HFFc6 (cell line): ENCODE results near the gene CFAP77. TPM values are rescaled to one million over a fixed set of nuclear protein-coding genes. Genes with fewer than 3 reads are reported as not detected.

ENCODE experiments used
- DNase-seq: peaks from one replicate; pipeline ENCODE4 v3.0.0-alpha.2; 2018
- H3K27ac Mint-ChIP-seq: 2 replicates; pipeline ENCODE4 v1.8.0; 2020; ENCODE audit warnings: mild to moderate bottlenecking, mixed read lengths
- H3K27me3 Mint-ChIP-seq: 2 replicates; pipeline ENCODE4 v1.8.0; 2021; ENCODE audit warnings: mild to moderate bottlenecking, moderate library complexity, mixed read lengths; ENCODE audit not compliant: insufficient read depth
- H3K36me3 Mint-ChIP-seq: 2 replicates; pipeline ENCODE4 v1.8.0; 2021; ENCODE audit warnings: low read depth, mixed read lengths
- H3K4me1 Mint-ChIP-seq: 2 replicates; pipeline ENCODE4 v1.8.0; 2020; ENCODE audit warnings: low read depth, mixed read lengths
- H3K4me3 Mint-ChIP-seq: 2 replicates; pipeline ENCODE4 v1.8.0; 2020; ENCODE audit warnings: mild to moderate bottlenecking, moderate library complexity, mixed read lengths
- H3K9me3 Mint-ChIP-seq: 2 replicates; pipeline ENCODE4 v1.8.0; 2020; ENCODE audit warnings: mild to moderate bottlenecking, mixed read lengths
- CTCF ChIP-seq: fragments of 200-600 bp; sonication (generic); IDR thresholded peaks from 2 replicates; pipeline ENCODE4 v1.5.0; 2021; ENCODE audit warnings: antibody characterized with exemption, mild to moderate bottlenecking
- total RNA-seq, 6 experiments: library from RNA; stranded (reverse); fragmentation: NEBNext Ultra II Directional; extraction: Animal tissue kit (Norgen Biotek cat#: 25700); gene quantifications; 2 replicates in 1 of 6; 3 replicates in 5 of 6; pipeline ENCODE4 v1.2.3, GENCODE V29; 2021

Gene CFAP77
- total RNA-seq, 6 experiments from 2014 or later: not detected

- no peak for TF ChIP-seq CTCF
These were observed 30.7 kb downstream of the CFAP77 start for GRCh38 chr9:132440735-132441134.

DNA sequence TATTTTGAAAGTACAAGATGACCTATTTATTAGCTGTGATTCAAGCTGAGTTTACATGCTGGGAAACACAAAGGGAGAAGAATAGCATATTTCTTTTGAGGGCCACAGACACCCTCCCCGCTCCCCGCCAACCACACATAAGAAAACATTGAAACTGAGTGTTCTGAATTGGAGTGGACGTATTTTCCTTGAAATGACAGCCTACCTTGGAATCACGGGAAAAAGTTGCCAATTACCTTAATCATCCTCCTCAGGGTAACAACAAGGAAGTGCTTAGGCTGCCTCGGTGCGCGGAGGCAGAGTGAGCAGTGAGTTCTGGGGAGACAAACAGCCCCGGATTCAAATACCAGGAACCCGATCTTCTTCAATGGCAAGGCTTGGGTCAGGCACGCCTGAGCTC is 31.4 kb downstream of the CFAP77 start:
- Mint-ChIP-seq H3K9me3 (no peaks in the 10 kb centered on the region), H3K27me3 (peaks cover 42% of the 10 kb centered on the region), H3K27ac (no peak overlapping the region), H3K4me1 (no peaks in the 10 kb centered on the region), H3K36me3 (no peaks in the 10 kb centered on the region), H3K4me3 (no peak overlapping the region)
- DNase-seq: no peak
- no peak for TF ChIP-seq CTCF

More at GRCh38 chr9:132440735-132441134, 30.7 kb downstream of the CFAP77 start:
- DNase-seq: no peak
- peaks cover 44% of the 10 kb centered on the region for H3K27me3 Mint-ChIP-seq
- no peaks in the 10 kb centered on the region for H3K4me1 Mint-ChIP-seq
- H3K27ac Mint-ChIP-seq: no peak overlapping the region
- H3K9me3 Mint-ChIP-seq: no peaks in the 10 kb centered on the region
- H3K4me3 Mint-ChIP-seq: no peak overlapping the region
- no peaks in the 10 kb centered on the region for H3K36me3 Mint-ChIP-seq

DNA sequence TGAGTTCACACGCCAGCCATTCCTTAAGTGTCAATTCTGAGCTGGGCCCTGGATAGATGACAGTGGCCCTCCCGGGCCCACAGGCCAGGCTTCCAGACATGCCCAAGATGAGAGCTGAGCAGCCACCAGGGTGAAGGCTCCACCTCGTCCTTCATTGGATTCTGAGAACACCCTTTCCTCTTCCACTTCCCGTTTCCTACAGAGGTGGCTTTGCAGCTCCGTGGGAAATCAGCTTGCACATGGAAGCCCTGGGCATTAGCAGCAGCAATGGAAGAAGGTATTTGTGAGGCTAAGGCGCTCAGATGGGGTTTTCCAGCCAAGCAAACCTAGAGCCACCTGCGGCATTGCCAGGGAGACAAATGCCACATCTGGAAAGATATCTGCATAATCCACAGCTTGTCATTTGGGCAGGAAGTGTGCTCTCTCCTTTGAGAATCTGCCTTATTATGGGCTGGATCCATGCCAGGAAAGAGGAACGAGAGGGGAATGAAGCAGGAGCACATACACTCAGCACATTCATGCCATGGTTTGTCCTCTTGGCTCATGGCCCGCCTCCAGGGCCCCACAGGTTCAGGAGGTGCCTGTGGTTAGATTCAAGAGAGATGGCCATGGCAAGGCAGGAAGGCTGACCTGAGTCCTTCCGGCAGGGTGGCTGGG is 34.1 kb downstream of the CFAP77 start:
- Mint-ChIP-seq H3K27me3 (peaks cover 50% of the 10 kb centered on the region), H3K4me1 (no peaks in the 10 kb centered on the region), H3K27ac (no peak overlapping the region), H3K9me3 (no peaks in the 10 kb centered on the region), H3K4me3 (no peak overlapping the region), H3K36me3 (no peaks in the 10 kb centered on the region)
- no peak for TF ChIP-seq CTCF
- no peak for DNase-seq

GRCh38 chr9:132446887-132447286 is 36.9 kb downstream of the CFAP77 start:
- no peak overlapping the region for H3K27ac Mint-ChIP-seq
- H3K4me1 Mint-ChIP-seq: no peaks in the 10 kb centered on the region
- no peaks in the 10 kb centered on the region for H3K9me3 Mint-ChIP-seq
- H3K36me3 Mint-ChIP-seq: no peaks in the 10 kb centered on the region
- DNase-seq: no peak
- no peak for TF ChIP-seq CTCF
- peaks cover 38% of the 10 kb centered on the region for H3K27me3 Mint-ChIP-seq
- H3K4me3 Mint-ChIP-seq: no peak overlapping the region

DNA sequence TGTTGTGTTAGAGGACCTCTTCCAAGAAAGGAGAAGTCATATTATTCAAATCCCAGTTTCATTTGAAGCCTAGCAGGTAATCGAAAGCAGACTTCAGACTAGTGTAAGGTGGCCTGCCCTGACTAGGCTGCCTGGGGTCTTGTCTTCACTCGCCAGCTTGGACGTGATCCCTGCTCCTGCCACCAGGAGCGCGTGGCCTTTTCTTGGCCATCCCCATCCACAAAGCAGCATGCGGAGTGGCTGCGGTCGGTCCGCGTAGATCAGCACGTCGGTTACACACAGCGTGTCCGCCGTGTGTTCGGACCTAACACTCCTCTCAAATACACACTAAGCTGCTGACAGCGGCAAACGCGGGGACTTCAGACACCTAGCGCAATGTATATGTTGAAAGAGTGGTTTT is 37.3 kb downstream of the CFAP77 start:
- no peaks in the 10 kb centered on the region for H3K36me3 Mint-ChIP-seq
- DNase-seq: no peak

More for the DNA sequence above, 37.3 kb downstream of the CFAP77 start:
- Mint-ChIP-seq H3K27ac (no peak overlapping the region), H3K4me1 (no peaks in the 10 kb centered on the region), H3K4me3 (no peak overlapping the region), H3K27me3 (peaks cover 40% of the 10 kb centered on the region), H3K9me3 (no peaks in the 10 kb centered on the region)
- TF ChIP-seq CTCF: peak; percentile 34
